GM12878 (cell line): ENCODE data around the gene FNDC3B. TPM values are rescaled to one million over a fixed set of nuclear protein-coding genes. Genes with fewer than 3 reads are reported as not detected.

Source experiments
- CHD4 ChIP-seq: fragments of 200-600 bp; sonication (generic); IDR thresholded peaks from 2 replicates; pipeline ENCODE4 v1.6.1; 2016; ENCODE audit warnings: mild to moderate bottlenecking
- CREM ChIP-seq: IDR thresholded peaks from 2 replicates; pipeline ENCODE4 v1.6.1; 2014; ENCODE audit warnings: antibody characterized with exemption, low read depth
- ESRRA ChIP-seq: IDR thresholded peaks from 2 replicates; pipeline ENCODE4 v1.6.1; 2012; ENCODE audit warnings: mild to moderate bottlenecking, low read length, improper control_type of control experiment
- FOXM1 ChIP-seq: IDR thresholded peaks from 2 replicates; pipeline ENCODE4 v1.6.1; 2012; ENCODE audit warnings: low read depth, mild to moderate bottlenecking, inconsistent platforms, low read length, moderate library complexity
- NBN ChIP-seq: fragments of 450-650 bp; IDR thresholded peaks from 2 replicates; pipeline ENCODE4 v1.6.1; 2016
- NFXL1 ChIP-seq: fragments of 450-650 bp; IDR thresholded peaks from 2 replicates; pipeline ENCODE4 v1.6.1; 2017; ENCODE audit warnings: antibody characterized with exemption, mild to moderate bottlenecking, borderline replicate concordance
- NFYB ChIP-seq: IDR thresholded peaks from 2 replicates; pipeline ENCODE4 v1.6.1; 2011; ENCODE audit warnings: low read depth, mild to moderate bottlenecking, low read length, improper control_type of control experiment, moderate library complexity; ENCODE audit not compliant: insufficient read depth
- PAX5 ChIP-seq: IDR thresholded peaks from 2 replicates; pipeline ENCODE4 v1.6.1; 2011; ENCODE audit warnings: low read depth, low read length, borderline replicate concordance
- POLR2A ChIP-seq: IDR thresholded peaks from 2 replicates; pipeline ENCODE4 v1.6.1; 2011; ENCODE audit warnings: low read depth, mild to moderate bottlenecking, low read length
- RB1 ChIP-seq: fragments of 450-650 bp; formaldehyde crosslinking; IDR thresholded peaks from 2 replicates; pipeline ENCODE4 v1.6.1; 2017; ENCODE audit warnings: mild to moderate bottlenecking, borderline replicate concordance
- RFX5 ChIP-seq: IDR thresholded peaks from 2 replicates; pipeline ENCODE4 v1.6.1; 2011; ENCODE audit warnings: low read depth, low read length, improper control_type of control experiment
- SMAD5 ChIP-seq: IDR thresholded peaks from 2 replicates; pipeline ENCODE4 v1.6.1; 2016; ENCODE audit warnings: antibody characterized with exemption, low read depth
- SMARCA5 ChIP-seq: fragments of 450-650 bp; IDR thresholded peaks from 2 replicates; pipeline ENCODE4 v1.6.1; 2017; ENCODE audit warnings: mild to moderate bottlenecking
- SPI1 ChIP-seq: IDR thresholded peaks from 2 replicates; pipeline ENCODE4 v1.6.1; 2011; ENCODE audit warnings: low read depth, mild to moderate bottlenecking, low read length, moderate library complexity, borderline replicate concordance; ENCODE audit not compliant: insufficient read depth
- STAT3 ChIP-seq: IDR thresholded peaks from 2 replicates; pipeline ENCODE4 v1.6.1; 2011; ENCODE audit warnings: low read depth, low read length, improper control_type of control experiment
- TCF12 ChIP-seq: IDR thresholded peaks from 2 replicates; pipeline ENCODE4 v1.6.1; 2011; ENCODE audit warnings: low read depth, mild to moderate bottlenecking, low read length
- YY1 ChIP-seq: IDR thresholded peaks from 2 replicates; pipeline ENCODE4 v1.6.1; 2011; ENCODE audit warnings: low read depth, mild to moderate bottlenecking, low read length
- ZBTB4 ChIP-seq: fragments of 450-650 bp; formaldehyde crosslinking; IDR thresholded peaks from 2 replicates; pipeline ENCODE4 v1.4.0; 2022; ENCODE audit warnings: mild to moderate bottlenecking, moderate library complexity
- ZBTB40 ChIP-seq: fragments of 450-650 bp; IDR thresholded peaks from 2 replicates; pipeline ENCODE4 v1.6.1; 2016; ENCODE audit warnings: mild to moderate bottlenecking, moderate library complexity, borderline replicate concordance
- polyA plus RNA-seq, 11 experiments: library from polyadenylated mRNA; depleted of rRNA in 4 of 11; unstranded in 6 of 11; stranded (reverse) in 5 of 11; fragments of >200 nt; fragmentation: Nextera tagmentation in 4 of 11; fragmentation: Illumina TruSeq in 1 of 11; extraction: Ambion mirVana in 4 of 11; extraction: Trizol in 1 of 11; gene quantifications; 1 replicate in 1 of 11; 2 replicates in 10 of 11; pipeline versions ENCODE4 v1.2.1 to v1.2.3, GENCODE V29; 2011 to 2016; ENCODE audit warnings: inconsistent platforms in 2 of 11, missing spikeins in 2 of 11, low read depth in 1 of 11
- total RNA-seq, 4 experiments: library from RNA; depleted of rRNA in 3 of 4; stranded (reverse); fragments of >200 nt in 3 of 4; fragmentation: Illumina TruSeq in 1 of 4; extraction: Trizol in 1 of 4; gene quantifications; 2 replicates each; pipeline versions ENCODE4 v1.2.1 to v1.2.3, GENCODE V29; 2013 to 2021
- TF ChIP-seq, protein P1 (sequence below): IDR thresholded peaks from 2 replicates; pipeline ENCODE4 v1.6.1; 2011; ENCODE audit warnings: borderline replicate concordance, low read depth, mild to moderate bottlenecking, moderate library complexity, mixed read lengths, low read length; ENCODE audit not compliant: insufficient read depth; ENCODE audit errors: extremely low read length
- TF ChIP-seq, protein P2 (sequence below), 3 experiments: IDR thresholded peaks in 2 of 3; conservative IDR thresholded peaks in 1 of 3; 2 replicates each; pipeline ENCODE4 v1.5.1; 2011; ENCODE audit warnings: low read depth in 3 of 3, low read length in 3 of 3, mild to moderate bottlenecking in 3 of 3, control low read depth in 2 of 3, moderate library complexity in 2 of 3, inconsistent platforms in 1 of 3, mixed read lengths in 1 of 3; ENCODE audit not compliant: control insufficient read depth in 2 of 3, insufficient read depth in 1 of 3; ENCODE audit errors: extremely low read depth in 1 of 3
- TF ChIP-seq, protein P3 (sequence below): IDR thresholded peaks from 2 replicates; pipeline ENCODE4 v1.6.1; 2012; ENCODE audit warnings: low read depth, low read length, improper control_type of control experiment

FNDC3B gene
- total and polyA plus RNA-seq, 10 of the 15 experiments (the other 5 are each of a cell fraction or from before 2014, with no cell fraction given): 7.9 to 35.0 (median 18.5) TPM

DNA sequence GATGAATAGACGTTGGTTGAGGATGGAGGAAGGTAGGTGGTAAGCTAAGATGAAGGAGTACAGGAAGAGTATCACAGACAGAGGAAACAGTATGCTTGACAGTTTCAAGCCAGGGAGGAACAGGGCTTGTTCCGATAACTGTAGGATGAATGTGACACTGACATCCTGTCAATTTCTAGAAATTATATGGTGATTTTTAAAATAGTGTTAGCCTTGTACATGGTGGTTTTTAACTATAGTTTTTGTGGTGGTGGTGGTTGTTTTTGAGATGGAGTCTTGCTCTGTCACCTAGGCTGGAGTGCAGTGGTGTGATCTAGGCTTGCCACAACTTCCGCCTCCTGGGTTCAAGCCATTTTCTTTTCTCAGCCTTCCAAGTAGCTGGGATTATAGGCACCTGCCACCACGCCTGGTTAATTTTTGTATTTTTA, 92.8 kb downstream of the FNDC3B start (continued):
- peak; percentile 82; the same call in 1 of the 2 replicates for TF ChIP-seq FOXM1
- no peak for TF ChIP-seq ESRRA
- TF ChIP-seq, protein P1, sequence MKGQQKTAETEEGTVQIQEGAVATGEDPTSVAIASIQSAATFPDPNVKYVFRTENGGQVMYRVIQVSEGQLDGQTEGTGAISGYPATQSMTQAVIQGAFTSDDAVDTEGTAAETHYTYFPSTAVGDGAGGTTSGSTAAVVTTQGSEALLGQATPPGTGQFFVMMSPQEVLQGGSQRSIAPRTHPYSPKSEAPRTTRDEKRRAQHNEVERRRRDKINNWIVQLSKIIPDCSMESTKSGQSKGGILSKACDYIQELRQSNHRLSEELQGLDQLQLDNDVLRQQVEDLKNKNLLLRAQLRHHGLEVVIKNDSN: no peak
- TF ChIP-seq RB1: no peak
- no peak for TF ChIP-seq ZBTB40
- TF ChIP-seq SMARCA5: 0 out of 2 replicates have a peak, but pooled peaks have one; percentile 23
- TF ChIP-seq STAT3: no peak
- no peak for TF ChIP-seq SMAD5
- TF ChIP-seq CHD4: no peak
- peak; percentile 72; the same call in 1 of the 2 replicates for TF ChIP-seq NBN
- TF ChIP-seq SPI1: peak; percentile 3; the same call in 1 of the 2 replicates
- no peak for TF ChIP-seq POLR2A
- TF ChIP-seq NFXL1: no peak
- TF ChIP-seq, protein P2, sequence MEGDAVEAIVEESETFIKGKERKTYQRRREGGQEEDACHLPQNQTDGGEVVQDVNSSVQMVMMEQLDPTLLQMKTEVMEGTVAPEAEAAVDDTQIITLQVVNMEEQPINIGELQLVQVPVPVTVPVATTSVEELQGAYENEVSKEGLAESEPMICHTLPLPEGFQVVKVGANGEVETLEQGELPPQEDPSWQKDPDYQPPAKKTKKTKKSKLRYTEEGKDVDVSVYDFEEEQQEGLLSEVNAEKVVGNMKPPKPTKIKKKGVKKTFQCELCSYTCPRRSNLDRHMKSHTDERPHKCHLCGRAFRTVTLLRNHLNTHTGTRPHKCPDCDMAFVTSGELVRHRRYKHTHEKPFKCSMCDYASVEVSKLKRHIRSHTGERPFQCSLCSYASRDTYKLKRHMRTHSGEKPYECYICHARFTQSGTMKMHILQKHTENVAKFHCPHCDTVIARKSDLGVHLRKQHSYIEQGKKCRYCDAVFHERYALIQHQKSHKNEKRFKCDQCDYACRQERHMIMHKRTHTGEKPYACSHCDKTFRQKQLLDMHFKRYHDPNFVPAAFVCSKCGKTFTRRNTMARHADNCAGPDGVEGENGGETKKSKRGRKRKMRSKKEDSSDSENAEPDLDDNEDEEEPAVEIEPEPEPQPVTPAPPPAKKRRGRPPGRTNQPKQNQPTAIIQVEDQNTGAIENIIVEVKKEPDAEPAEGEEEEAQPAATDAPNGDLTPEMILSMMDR (IDR thresholded peaks at IDR 0.05 in 2 of 3, conservative IDR thresholded peaks at IDR 0.05 in 1 of 3; ENCODE audit: control insufficient read depth in 2 of 3, extremely low read depth in 1 of 3, insufficient read depth in 1 of 3, low read depth in 3 of 3, low read length in 3 of 3): no peak
- TF ChIP-seq NFYB: no peak
- peak; percentile 54; the same call in 1 of the 2 replicates for TF ChIP-seq TCF12
- TF ChIP-seq, protein P3, sequence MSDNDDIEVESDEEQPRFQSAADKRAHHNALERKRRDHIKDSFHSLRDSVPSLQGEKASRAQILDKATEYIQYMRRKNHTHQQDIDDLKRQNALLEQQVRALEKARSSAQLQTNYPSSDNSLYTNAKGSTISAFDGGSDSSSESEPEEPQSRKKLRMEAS: no peak
- peak; percentile 40; the same call in 1 of the 2 replicates for TF ChIP-seq YY1
- peak; percentile 53; the same call in 1 of the 2 replicates for TF ChIP-seq CREM
- TF ChIP-seq PAX5: no peak; the same call in 1 of the 2 replicates
- no peak for TF ChIP-seq ZBTB4 (CRISPR knock-in tag)
- TF ChIP-seq RFX5: no peak
